GM12892 (cell line): ENCODE data around the gene ACACB.

ENCODE experiments used
- POLR2A ChIP-seq: IDR thresholded peaks from 2 replicates; pipeline ENCODE4 v1.6.1; 2011; ENCODE audit warnings: low read depth, low read length, control low read depth
- TAF1 ChIP-seq: IDR thresholded peaks from 2 replicates; pipeline ENCODE4 v1.6.1; 2011; ENCODE audit warnings: low read depth, mild to moderate bottlenecking, control low read depth, low read length, borderline replicate concordance

GRCh38 chr12:109154451-109155438 is 38.4 kb downstream of the ACACB start:
- TF ChIP-seq TAF1 (no peak), POLR2A (no peak)
